Measurements from ENCODE around the gene CFAP43.

Gene CFAP43

GRCh38 chr10:104130041-104130440 lies 102.1 kb downstream of the CFAP43 start:
- DNase-seq: no peak

DNA sequence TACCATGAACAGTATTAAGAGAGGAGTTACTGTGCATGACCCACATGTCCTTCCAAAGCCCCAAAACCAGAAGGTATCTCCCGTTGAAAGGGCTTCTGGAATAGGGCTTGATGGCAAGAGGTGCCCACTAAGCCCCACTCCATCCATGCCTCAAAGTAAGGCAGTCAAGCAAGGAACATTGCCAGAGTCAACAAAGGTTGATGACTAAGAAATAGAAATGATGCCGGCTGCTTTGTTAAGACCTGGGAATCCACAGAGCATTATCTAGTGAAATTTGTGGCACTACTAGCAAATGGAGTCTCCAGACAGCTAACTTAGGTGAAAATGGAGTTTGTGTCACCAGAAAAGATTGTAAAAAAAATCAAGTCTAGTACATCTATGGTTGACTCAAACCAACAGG lies 104.0 kb downstream of the CFAP43 start:
- no peak for DNase-seq

DNA sequence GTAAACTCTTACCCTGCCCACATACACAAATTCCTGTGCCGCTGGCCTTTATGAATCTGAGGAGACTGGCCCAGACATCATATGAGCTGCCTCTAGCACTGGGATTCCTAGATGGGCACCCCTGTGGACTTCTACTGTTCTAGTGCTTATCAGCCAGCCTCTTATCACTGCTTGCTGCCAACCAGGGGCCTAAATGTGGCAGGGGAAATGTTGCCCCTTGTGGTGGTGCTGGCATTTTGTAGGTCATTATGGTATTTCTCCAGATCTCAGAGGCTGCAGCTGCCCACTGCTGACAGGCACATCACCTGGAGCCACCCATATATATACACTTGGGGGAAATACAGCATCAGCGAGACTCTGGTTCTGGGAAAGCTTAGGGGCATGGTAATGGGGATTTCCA lies 104.8 kb downstream of the CFAP43 start:
- DNase-seq: no peak

- DNase-seq: no peak
Observed at GRCh38 chr10:104123397-104123796, 108.8 kb downstream of the CFAP43 start.

DNA sequence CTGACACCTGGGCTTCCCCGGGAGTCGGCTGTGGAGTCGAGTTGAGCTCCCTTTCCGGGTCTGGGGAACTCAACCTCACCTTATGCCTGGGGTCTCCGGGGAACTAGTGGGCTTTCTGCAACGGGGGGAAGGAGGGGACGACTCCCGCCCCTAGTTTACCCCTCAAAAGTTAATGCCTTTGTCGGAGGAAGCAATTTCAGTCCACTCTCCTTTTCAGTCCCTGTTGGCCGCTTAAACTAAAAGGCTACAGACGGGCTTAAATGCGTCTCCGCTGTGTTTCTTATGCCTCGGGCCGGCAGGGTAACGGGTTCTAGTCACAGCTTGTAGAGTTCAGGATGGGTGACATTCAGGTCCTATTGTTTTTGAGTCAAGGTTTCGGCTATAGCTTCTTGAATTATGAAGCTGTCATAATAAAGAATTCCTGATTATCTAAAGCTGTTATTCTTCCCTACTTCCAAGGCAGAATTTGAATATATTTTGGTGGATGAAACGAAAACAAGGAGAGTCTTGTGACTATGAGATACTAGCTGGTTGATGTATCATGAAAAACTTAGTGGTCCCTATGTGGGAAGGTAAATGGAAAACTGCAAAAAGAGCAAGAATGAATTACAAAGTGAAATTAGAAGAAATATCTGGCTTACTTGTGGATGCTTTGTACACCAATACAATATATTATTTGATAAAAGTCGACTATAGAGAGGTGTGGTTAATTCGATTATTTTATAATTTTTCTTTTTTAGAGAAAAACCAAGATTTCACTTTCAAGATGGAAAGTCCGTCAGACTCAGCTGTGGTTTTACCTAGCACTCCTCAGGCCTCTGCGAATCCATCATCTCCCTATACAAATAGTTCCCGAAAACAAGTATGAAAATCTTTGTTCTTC lies 109.7 kb downstream of the CFAP43 start:
- no peak for DNase-seq

DNA sequence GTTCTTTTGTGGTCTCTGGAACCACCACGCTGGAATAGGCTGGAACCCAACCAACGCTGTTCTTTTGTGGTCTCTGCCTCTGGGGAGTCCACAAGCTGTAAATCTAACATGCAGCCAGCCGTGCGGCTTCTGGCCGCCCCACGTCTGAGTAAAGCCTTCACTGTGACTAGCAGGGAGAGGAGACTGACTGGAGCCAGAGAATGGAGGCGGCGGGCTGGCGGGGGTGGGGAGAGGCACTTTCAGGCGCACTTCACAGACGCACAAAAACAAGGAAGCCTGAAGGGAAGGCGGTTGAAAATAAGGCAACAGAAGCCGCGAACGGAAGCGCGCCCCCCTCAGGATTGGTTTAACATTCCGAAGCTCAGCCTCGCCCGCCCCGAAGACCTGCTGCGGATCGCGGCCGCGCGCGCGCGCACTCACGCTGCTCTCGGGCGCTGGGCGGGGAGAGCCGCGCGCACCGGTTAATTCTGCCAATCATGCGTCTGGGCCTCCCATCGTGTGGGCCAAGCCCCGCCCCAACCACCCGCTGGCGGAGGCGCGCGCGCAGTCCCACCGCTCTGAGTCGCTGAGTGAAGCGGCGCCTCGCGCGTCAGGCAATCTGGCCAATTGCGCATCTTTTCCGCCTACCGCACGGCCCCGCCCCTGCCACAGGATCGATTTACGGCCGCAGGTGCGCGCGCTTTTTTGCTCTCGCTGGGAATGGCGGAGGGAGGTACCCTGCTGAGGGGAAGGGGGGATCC lies 110.5 kb downstream of the CFAP43 start, which contains the start of gene SFR1:
Gene SFR1, plus strand, starts transcription at position 687 of the 740 bp plus-strand sequence. Its CDS starts 13 bp downstream, at position 700.
- peak; percentile 91 for DNase-seq

GRCh38 chr10:104120903-104121484 lies 111.2 kb downstream of the CFAP43 start:
- peak; percentile 25 for DNase-seq

- no peak for DNase-seq
Observed at GRCh38 chr10:104120512-104120902, 111.7 kb downstream of the CFAP43 start.

- DNase-seq: no peak
Observed at GRCh38 chr10:104119996-104120395, 112.2 kb downstream of the CFAP43 start.

- DNase-seq: no peak
Observed at GRCh38 chr10:104117839-104118323, 114.3 kb downstream of the CFAP43 start.

DNA sequence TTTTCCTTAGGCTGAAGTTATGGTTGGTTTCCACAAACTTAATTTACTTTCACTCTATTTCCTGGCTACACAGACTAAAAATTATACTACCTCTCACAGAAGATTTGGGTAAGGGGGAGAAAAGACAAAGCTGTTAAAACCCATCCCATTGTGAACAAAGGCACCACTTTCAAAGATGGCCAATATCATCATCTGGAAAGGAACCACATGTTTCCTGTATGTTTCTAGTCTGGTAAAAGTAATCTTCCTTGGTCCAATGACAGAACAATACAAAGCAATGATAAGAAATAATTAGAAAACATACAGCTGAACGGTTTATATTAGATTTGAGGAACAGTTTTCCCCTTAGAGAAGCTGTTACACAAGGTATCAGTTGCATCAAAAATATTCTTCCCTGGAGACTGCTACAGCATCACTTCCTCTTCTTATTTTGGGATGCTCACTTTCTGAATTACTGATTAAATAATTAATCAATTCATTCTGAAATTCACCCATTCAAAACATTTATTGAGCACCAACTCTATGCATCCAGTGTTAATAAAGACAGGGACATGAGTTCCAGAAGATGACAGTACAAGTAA lies 118.7 kb downstream of the CFAP43 start:
- DNase-seq: no peak

GRCh38 chr10:104109908-104110662 lies 122.1 kb downstream of the CFAP43 start:
- no peak for DNase-seq

GRCh38 chr10:104104926-104105325 lies 127.2 kb downstream of the CFAP43 start:
- DNase-seq: no peak

- no peak for DNase-seq
Observed at GRCh38 chr10:104104418-104104817, 127.7 kb downstream of the CFAP43 start.

DNA sequence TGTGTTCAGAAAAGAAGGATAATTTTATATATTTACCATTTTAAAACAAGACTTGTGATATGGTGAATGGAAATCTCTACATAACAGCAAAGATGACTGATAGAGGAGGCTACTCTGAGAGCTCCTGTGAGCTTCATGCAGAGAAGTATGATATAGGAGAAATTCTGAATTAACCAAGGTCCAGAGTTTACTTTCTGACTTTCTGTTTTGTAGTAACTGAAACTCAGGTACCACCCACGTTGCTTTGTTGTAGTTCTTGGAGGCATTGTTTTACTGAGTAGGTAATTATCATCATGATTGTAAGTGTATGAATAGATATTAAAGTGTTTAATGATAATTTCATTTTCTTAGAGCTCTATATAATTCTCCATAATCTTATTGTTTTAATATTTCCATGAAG lies 128.2 kb downstream of the CFAP43 start:
- DNase-seq: no peak

GRCh38 chr10:104101902-104102301 lies 130.3 kb downstream of the CFAP43 start:
- no peak for DNase-seq

GRCh38 chr10:104100795-104101194 lies 131.4 kb downstream of the CFAP43 start:
- DNase-seq: no peak

DNA sequence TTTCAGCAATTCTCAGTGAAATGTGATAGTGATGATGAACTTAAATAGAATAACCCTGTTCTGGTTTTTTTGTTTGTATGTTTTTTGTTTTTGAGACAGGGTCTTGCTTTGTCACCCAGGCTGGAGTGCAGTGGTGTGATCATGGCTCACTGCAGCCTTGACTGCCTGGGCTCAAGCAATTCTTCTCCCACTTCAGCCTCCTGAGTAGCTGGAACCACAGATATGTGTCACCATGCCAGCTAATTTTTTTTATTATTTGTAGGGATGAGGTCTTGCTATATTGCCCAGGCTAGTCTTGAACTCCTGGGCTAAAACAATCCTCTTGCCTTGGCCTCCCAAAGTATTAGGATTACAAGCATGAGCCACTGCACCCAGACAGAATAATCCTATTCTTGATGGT lies 132.2 kb downstream of the CFAP43 start:
- DNase-seq: no peak

DNA sequence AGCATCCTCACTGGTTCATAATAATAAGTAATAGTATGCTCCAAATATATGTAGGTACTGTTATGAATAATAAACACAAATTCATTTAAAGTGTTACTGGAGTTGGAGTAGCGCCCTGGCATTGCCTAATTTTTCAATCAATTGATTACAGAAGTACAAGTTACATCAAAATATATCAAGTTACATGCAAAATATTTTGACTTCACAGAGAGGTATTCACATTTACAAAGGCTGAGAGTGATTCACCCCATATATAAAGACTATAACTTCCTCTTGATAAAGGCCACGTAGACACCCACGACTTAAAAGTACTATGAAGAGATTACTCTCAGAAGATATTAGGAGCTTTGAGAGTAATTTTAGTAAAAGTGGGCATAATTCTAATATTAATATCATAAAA lies 132.9 kb downstream of the CFAP43 start:
- no peak for DNase-seq

GRCh38 chr10:104098358-104098925 lies 133.7 kb downstream of the CFAP43 start:
- DNase-seq: no peak

DNA sequence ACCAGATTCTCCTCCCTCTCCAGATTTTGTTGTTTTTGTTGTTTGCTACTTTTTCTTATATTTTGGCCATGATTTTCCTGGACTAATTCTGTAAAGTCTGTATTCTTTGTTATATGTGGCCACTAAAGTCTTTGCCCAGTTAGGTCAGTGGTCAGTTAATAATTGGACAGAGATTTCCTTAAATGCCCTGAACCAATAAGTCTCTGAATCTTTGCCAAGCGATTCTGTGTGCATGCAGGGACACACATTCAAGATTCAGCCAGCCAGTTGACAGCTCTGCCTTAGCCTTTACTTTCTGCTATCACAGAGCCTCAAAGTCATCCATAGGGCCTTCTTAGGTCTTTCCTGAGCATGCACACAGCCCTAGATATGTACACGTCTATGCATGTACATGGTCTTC lies 135.5 kb downstream of the CFAP43 start:
- DNase-seq: no peak

GRCh38 chr10:104092749-104093148 lies 139.4 kb downstream of the CFAP43 start:
- no peak for DNase-seq
